ENCODE measurements around the gene AIP. TPM values are rescaled to one million over a fixed set of nuclear protein-coding genes. Genes with fewer than 3 reads are reported as not detected.

The AIP gene
- total and polyA plus RNA-seq, 2 donors (not counting 1 experiment from before 2014, with no cell fraction given), result 53.7 to 117 TPM

- H3K9me3 ChIP-seq (ENCODE audit: control insufficient read depth, insufficient read depth, low read depth, low read length), result no peaks in the 10 kb centered on the region
- H3K79me2 ChIP-seq (ENCODE audit: control insufficient read depth, insufficient read depth, low read length), result peaks cover 2% of the 10 kb centered on the region
- H3K4me3 ChIP-seq (replicated peaks in 1 of 4; ENCODE audit: control extremely low read depth in 1 of 4, insufficient read depth in 1 of 4, low read depth in 3 of 4, low read length in 4 of 4), result no peak overlapping the region
- H3K27ac ChIP-seq (ENCODE audit: insufficient read depth, low read length), result no peak overlapping the region
- H2AFZ ChIP-seq (ENCODE audit: low read length), result no peak overlapping the region
- TF ChIP-seq CTCF (conservative IDR thresholded peaks at IDR 0.05 in 1 of 2, IDR thresholded peaks at IDR 0.05 in 1 of 2; ENCODE audit: low read depth in 1 of 2, low read length in 2 of 2), result no peak
- no peak for TF ChIP-seq EZH2 (IDR thresholded peaks at IDR 0.05; ENCODE audit: low read length, missing control alignments)
- peaks cover under 1% of the 10 kb centered on the region for H3K4me1 ChIP-seq (ENCODE audit: control insufficient read depth, extremely low read depth, insufficient read depth, low read length)
- H3K27me3 ChIP-seq (ENCODE audit: control insufficient read depth, insufficient read depth, low read length), result no peaks in the 10 kb centered on the region
- no peak overlapping the region for H3K9ac ChIP-seq (ENCODE audit: insufficient read depth, low read length)
- DNase-seq (ENCODE audit: low read depth in 2 of 2), result no peak
- no peak overlapping the region for H3K4me2 ChIP-seq (ENCODE audit: extremely low read depth, insufficient read depth, low read length)
- H3K36me3 ChIP-seq (ENCODE audit: control insufficient read depth, insufficient read depth, low read length), result peaks cover 40% of the 10 kb centered on the region
- H4K20me1 ChIP-seq (ENCODE audit: control insufficient read depth, extremely low read depth, insufficient read depth, low read length), result no peaks in the 10 kb centered on the region
Measured at GRCh38 chr11:67434395-67434881, 48.4 kb upstream of the AIP start.

GRCh38 chr11:67435031-67435726 is 47.6 kb upstream of the AIP start:
- no peaks in the 10 kb centered on the region for H3K27me3 ChIP-seq (ENCODE audit: control insufficient read depth, insufficient read depth, low read length)
- H3K4me3 ChIP-seq (replicated peaks in 1 of 4; ENCODE audit: control extremely low read depth in 1 of 4, insufficient read depth in 1 of 4, low read depth in 3 of 4, low read length in 4 of 4), result no peak overlapping the region
- H3K9me3 ChIP-seq (ENCODE audit: control insufficient read depth, insufficient read depth, low read depth, low read length), result no peaks in the 10 kb centered on the region
- H2AFZ ChIP-seq (ENCODE audit: low read length), result no peak overlapping the region
- H3K9ac ChIP-seq (ENCODE audit: insufficient read depth, low read length), result no peak overlapping the region
- no peaks in the 10 kb centered on the region for H3K4me1 ChIP-seq (ENCODE audit: control insufficient read depth, extremely low read depth, insufficient read depth, low read length)
- H3K79me2 ChIP-seq (ENCODE audit: control insufficient read depth, insufficient read depth, low read length), result no peaks in the 10 kb centered on the region
- DNase-seq (ENCODE audit: low read depth in 2 of 2), result no peak
- TF ChIP-seq CTCF (conservative IDR thresholded peaks at IDR 0.05 in 1 of 2, IDR thresholded peaks at IDR 0.05 in 1 of 2; ENCODE audit: low read depth in 1 of 2, low read length in 2 of 2) (no peak), EZH2 (IDR thresholded peaks at IDR 0.05; ENCODE audit: low read length, missing control alignments) (no peak)
- no peaks in the 10 kb centered on the region for H4K20me1 ChIP-seq (ENCODE audit: control insufficient read depth, extremely low read depth, insufficient read depth, low read length)
- H3K27ac ChIP-seq (ENCODE audit: insufficient read depth, low read length), result no peak overlapping the region
- no peak overlapping the region for H3K4me2 ChIP-seq (ENCODE audit: extremely low read depth, insufficient read depth, low read length)
- peaks cover 44% of the 10 kb centered on the region for H3K36me3 ChIP-seq (ENCODE audit: control insufficient read depth, insufficient read depth, low read length)

- H3K9me3 ChIP-seq (ENCODE audit: control insufficient read depth, insufficient read depth, low read depth, low read length), result no peaks in the 10 kb centered on the region
- TF ChIP-seq EZH2 (IDR thresholded peaks at IDR 0.05; ENCODE audit: low read length, missing control alignments), result no peak
- no peak for TF ChIP-seq CTCF (conservative IDR thresholded peaks at IDR 0.05 in 1 of 2, IDR thresholded peaks at IDR 0.05 in 1 of 2; ENCODE audit: low read depth in 1 of 2, low read length in 2 of 2)
- H3K9ac ChIP-seq (ENCODE audit: insufficient read depth, low read length), result no peak overlapping the region
- no peak overlapping the region for H3K27ac ChIP-seq (ENCODE audit: insufficient read depth, low read length)
- no peaks in the 10 kb centered on the region for H3K79me2 ChIP-seq (ENCODE audit: control insufficient read depth, insufficient read depth, low read length)
- no peak overlapping the region for H2AFZ ChIP-seq (ENCODE audit: low read length)
- H3K36me3 ChIP-seq (ENCODE audit: control insufficient read depth, insufficient read depth, low read length), result peaks cover 44% of the 10 kb centered on the region
- no peak overlapping the region for H3K4me2 ChIP-seq (ENCODE audit: extremely low read depth, insufficient read depth, low read length)
- H4K20me1 ChIP-seq (ENCODE audit: control insufficient read depth, extremely low read depth, insufficient read depth, low read length), result no peaks in the 10 kb centered on the region
- no peaks in the 10 kb centered on the region for H3K4me1 ChIP-seq (ENCODE audit: control insufficient read depth, extremely low read depth, insufficient read depth, low read length)
- H3K4me3 ChIP-seq (replicated peaks in 1 of 4; ENCODE audit: control extremely low read depth in 1 of 4, insufficient read depth in 1 of 4, low read depth in 3 of 4, low read length in 4 of 4), result no peak overlapping the region
- no peaks in the 10 kb centered on the region for H3K27me3 ChIP-seq (ENCODE audit: control insufficient read depth, insufficient read depth, low read length)
- no peak for DNase-seq (ENCODE audit: low read depth in 2 of 2)
Measured at GRCh38 chr11:67435727-67436458, 46.9 kb upstream of the AIP start.

Measured in fibroblast of lung (primary cell).